Neural cell (in vitro differentiated cells): ENCODE data around the gene ITPK1. TPM values are rescaled to one million over a fixed set of nuclear protein-coding genes. Genes with fewer than 3 reads are reported as not detected.

Source experiments
- H2AFZ ChIP-seq: fragments of 200-600, 300-800 bp; sonication (generic), shearing (Covaris generic); 2 replicates; pipeline ENCODE4 v1.6.0; 2014; ENCODE audit warnings: low read depth, mild to moderate bottlenecking, antibody characterized with exemption, low read length, moderate library complexity
- H3F3A ChIP-seq: fragments of 200-600 bp; shearing (Covaris generic); 2 replicates; pipeline ENCODE4 v1.6.1; 2016; ENCODE audit warnings: mild to moderate bottlenecking, moderate library complexity, mixed read lengths, antibody characterized with exemption, low read length; ENCODE audit not compliant: insufficient read depth, poor library complexity, severe bottlenecking
- H3K27ac ChIP-seq: fragments of 200-600, 300-800 bp; sonication (generic), shearing (Covaris generic); 2 replicates; pipeline ENCODE4 v1.5.1; 2014; ENCODE audit warnings: mild to moderate bottlenecking, low read length, moderate library complexity
- H3K27me3 ChIP-seq: fragments of 300-800, 200-600 bp; sonication (generic), shearing (Covaris generic); 2 replicates; pipeline ENCODE4 v1.6.0; 2014; ENCODE audit warnings: mild to moderate bottlenecking, low read depth, low read length, moderate library complexity; ENCODE audit not compliant: insufficient read depth
- H3K36me3 ChIP-seq: fragments of 300-800, 200-600 bp; sonication (generic), shearing (Covaris generic); 2 replicates; pipeline ENCODE4 v1.5.1; 2014; ENCODE audit warnings: mild to moderate bottlenecking, antibody characterized with exemption, low read length, moderate library complexity; ENCODE audit not compliant: insufficient read depth
- H3K4me2 ChIP-seq: fragments of 300-800, 200-600 bp; sonication (generic), shearing (Covaris generic); 2 replicates; pipeline ENCODE4 v1.6.0; 2014; ENCODE audit warnings: mild to moderate bottlenecking, low read length
- H3K4me3 ChIP-seq: fragments of 300-800, 200-600 bp; sonication (generic), shearing (Covaris generic); 2 replicates; pipeline ENCODE4 v1.5.1; 2014; ENCODE audit warnings: mild to moderate bottlenecking, low read length, moderate library complexity
- H3K79me2 ChIP-seq: fragments of 200-600 bp; shearing (Covaris generic); replicated peaks from 2 replicates; pipeline ENCODE4 v1.6.0; 2014; ENCODE audit warnings: mild to moderate bottlenecking, low read length, moderate library complexity; ENCODE audit not compliant: insufficient read depth
- H3K9ac ChIP-seq: fragments of 300-800, 200-600 bp; sonication (generic), shearing (Covaris generic); 2 replicates; pipeline ENCODE4 v1.6.1; 2016; ENCODE audit warnings: mild to moderate bottlenecking, low read length, mixed read lengths
- H3K9me2 ChIP-seq: fragments of 200-600 bp; shearing (Covaris generic); 2 replicates; pipeline ENCODE4 v1.6.1; 2016; ENCODE audit warnings: mild to moderate bottlenecking, low read length, mixed read lengths; ENCODE audit not compliant: insufficient read depth
- H3K9me3 ChIP-seq: fragments of 200-600, 300-800 bp; sonication (generic), shearing (Covaris generic); 2 replicates; pipeline ENCODE4 v1.6.1; 2016; ENCODE audit warnings: mild to moderate bottlenecking, mixed run types, low read length, moderate library complexity, mixed read lengths
- H4K20me1 ChIP-seq: fragments of 200-600 bp; shearing (Covaris generic); 2 replicates; pipeline ENCODE4 v1.6.1; 2016; ENCODE audit warnings: mild to moderate bottlenecking, mixed run types; ENCODE audit not compliant: insufficient read depth
- EP300 ChIP-seq: fragments of 450-650 bp; conservative IDR thresholded peaks from 2 replicates; pipeline ENCODE4 v1.6.1; 2014; ENCODE audit warnings: antibody characterized with exemption, mild to moderate bottlenecking, moderate library complexity; ENCODE audit not compliant: poor library complexity, severe bottlenecking
- EZH2 ChIP-seq: fragments of 200-600, 300-800 bp; shearing (Covaris generic), sonication (generic); IDR thresholded peaks from 2 replicates; pipeline ENCODE4 v1.6.1; 2014; ENCODE audit warnings: antibody characterized with exemption, low read length, borderline replicate concordance, mild to moderate bottlenecking; ENCODE audit not compliant: insufficient read depth, poor library complexity, severe bottlenecking
- MXI1 ChIP-seq: fragments of 450-650 bp; conservative IDR thresholded peaks from 2 replicates; pipeline ENCODE4 v1.6.1; 2014; ENCODE audit warnings: antibody characterized with exemption, mild to moderate bottlenecking; ENCODE audit not compliant: poor library complexity, severe bottlenecking
- POLR2AphosphoS5 ChIP-seq: IDR thresholded peaks from 2 replicates; pipeline ENCODE4 v1.6.1; 2012
- RAD21 ChIP-seq: fragments of 450-650 bp; conservative IDR thresholded peaks from 2 replicates; pipeline ENCODE4 v1.6.1; 2014; ENCODE audit warnings: antibody characterized with exemption, mild to moderate bottlenecking, moderate library complexity
- SMC3 ChIP-seq: fragments of 450-650 bp; conservative IDR thresholded peaks from 2 replicates; pipeline ENCODE4 v1.6.1; 2014; ENCODE audit warnings: antibody characterized with exemption, mild to moderate bottlenecking, moderate library complexity; ENCODE audit not compliant: poor library complexity
- TAF1 ChIP-seq: IDR thresholded peaks from 2 replicates; pipeline ENCODE4 v1.6.1; 2012; ENCODE audit warnings: low read depth
- polyA plus RNA-seq: library from polyadenylated mRNA; depleted of rRNA; stranded (reverse); fragments of >200 nt; gene quantifications from 2 replicates; pipeline ENCODE4 v1.2.3, GENCODE V29; 2014
- TF ChIP-seq, protein P1 (sequence below): IDR thresholded peaks from 2 replicates; pipeline ENCODE4 v1.6.1; 2012; ENCODE audit warnings: borderline replicate concordance
- TF ChIP-seq, protein P2 (sequence below): fragments of 450-650 bp; IDR thresholded peaks from 2 replicates; pipeline ENCODE4 v1.5.1; 2014; ENCODE audit warnings: antibody characterized with exemption, mild to moderate bottlenecking, moderate library complexity; ENCODE audit not compliant: poor library complexity, severe bottlenecking

Gene ITPK1
- polyA plus RNA-seq, 1 donor from 2014 or later = 65.0 TPM

DNA sequence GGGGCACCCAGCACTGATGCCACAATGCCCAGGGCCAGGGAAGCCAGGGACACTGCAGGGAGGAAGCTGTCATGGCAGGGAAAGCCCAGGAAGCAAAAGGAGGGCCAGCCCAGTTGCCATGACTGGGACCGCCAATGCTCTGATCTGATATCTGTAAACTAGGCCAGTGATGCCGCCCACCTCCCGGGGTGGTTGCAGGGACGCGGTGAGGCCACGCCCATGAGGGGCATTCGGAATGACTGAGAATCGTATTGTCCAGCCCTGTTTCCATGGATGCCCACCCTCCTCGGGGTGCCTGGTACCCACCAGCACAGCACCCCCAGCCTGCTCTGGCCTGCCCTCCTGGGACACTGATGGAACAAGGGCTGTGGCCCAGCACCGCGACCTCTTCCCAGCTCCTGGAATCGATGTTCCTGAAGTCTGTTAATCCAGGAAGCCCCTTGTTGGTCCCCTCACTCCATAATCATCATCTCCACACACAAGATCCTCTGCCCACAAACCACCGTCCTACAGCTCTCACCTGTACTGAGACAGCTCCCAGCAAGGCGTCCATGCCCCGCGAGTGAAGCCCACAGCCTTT lies 144.0 kb downstream of the ITPK1 start:
- no peaks in the 10 kb centered on the region for H3F3A ChIP-seq
- TF ChIP-seq POLR2AphosphoS5 (no peak), EP300 (no peak), MXI1 (no peak), SMC3 (no peak), EZH2 (no peak), RAD21 (no peak), TAF1 (no peak)
- TF ChIP-seq, protein P1, sequence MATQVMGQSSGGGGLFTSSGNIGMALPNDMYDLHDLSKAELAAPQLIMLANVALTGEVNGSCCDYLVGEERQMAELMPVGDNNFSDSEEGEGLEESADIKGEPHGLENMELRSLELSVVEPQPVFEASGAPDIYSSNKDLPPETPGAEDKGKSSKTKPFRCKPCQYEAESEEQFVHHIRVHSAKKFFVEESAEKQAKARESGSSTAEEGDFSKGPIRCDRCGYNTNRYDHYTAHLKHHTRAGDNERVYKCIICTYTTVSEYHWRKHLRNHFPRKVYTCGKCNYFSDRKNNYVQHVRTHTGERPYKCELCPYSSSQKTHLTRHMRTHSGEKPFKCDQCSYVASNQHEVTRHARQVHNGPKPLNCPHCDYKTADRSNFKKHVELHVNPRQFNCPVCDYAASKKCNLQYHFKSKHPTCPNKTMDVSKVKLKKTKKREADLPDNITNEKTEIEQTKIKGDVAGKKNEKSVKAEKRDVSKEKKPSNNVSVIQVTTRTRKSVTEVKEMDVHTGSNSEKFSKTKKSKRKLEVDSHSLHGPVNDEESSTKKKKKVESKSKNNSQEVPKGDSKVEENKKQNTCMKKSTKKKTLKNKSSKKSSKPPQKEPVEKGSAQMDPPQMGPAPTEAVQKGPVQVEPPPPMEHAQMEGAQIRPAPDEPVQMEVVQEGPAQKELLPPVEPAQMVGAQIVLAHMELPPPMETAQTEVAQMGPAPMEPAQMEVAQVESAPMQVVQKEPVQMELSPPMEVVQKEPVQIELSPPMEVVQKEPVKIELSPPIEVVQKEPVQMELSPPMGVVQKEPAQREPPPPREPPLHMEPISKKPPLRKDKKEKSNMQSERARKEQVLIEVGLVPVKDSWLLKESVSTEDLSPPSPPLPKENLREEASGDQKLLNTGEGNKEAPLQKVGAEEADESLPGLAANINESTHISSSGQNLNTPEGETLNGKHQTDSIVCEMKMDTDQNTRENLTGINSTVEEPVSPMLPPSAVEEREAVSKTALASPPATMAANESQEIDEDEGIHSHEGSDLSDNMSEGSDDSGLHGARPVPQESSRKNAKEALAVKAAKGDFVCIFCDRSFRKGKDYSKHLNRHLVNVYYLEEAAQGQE = no peak
- TF ChIP-seq, protein P2, sequence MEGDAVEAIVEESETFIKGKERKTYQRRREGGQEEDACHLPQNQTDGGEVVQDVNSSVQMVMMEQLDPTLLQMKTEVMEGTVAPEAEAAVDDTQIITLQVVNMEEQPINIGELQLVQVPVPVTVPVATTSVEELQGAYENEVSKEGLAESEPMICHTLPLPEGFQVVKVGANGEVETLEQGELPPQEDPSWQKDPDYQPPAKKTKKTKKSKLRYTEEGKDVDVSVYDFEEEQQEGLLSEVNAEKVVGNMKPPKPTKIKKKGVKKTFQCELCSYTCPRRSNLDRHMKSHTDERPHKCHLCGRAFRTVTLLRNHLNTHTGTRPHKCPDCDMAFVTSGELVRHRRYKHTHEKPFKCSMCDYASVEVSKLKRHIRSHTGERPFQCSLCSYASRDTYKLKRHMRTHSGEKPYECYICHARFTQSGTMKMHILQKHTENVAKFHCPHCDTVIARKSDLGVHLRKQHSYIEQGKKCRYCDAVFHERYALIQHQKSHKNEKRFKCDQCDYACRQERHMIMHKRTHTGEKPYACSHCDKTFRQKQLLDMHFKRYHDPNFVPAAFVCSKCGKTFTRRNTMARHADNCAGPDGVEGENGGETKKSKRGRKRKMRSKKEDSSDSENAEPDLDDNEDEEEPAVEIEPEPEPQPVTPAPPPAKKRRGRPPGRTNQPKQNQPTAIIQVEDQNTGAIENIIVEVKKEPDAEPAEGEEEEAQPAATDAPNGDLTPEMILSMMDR = no peak
- peaks cover 3% of the 10 kb centered on the region for H3K9me3 ChIP-seq
- H3K36me3 ChIP-seq = no peaks in the 10 kb centered on the region
- no peak overlapping the region for H3K27ac ChIP-seq
- no peak overlapping the region for H3K9ac ChIP-seq
- H3K9me2 ChIP-seq = no peaks in the 10 kb centered on the region
- H3K4me3 ChIP-seq = no peak overlapping the region
- no peak overlapping the region for H3K4me2 ChIP-seq
- H2AFZ ChIP-seq = no peak overlapping the region
- no peaks in the 10 kb centered on the region for H4K20me1 ChIP-seq
- H3K27me3 ChIP-seq = no peaks in the 10 kb centered on the region
- no peaks in the 10 kb centered on the region for H3K79me2 ChIP-seq

DNA sequence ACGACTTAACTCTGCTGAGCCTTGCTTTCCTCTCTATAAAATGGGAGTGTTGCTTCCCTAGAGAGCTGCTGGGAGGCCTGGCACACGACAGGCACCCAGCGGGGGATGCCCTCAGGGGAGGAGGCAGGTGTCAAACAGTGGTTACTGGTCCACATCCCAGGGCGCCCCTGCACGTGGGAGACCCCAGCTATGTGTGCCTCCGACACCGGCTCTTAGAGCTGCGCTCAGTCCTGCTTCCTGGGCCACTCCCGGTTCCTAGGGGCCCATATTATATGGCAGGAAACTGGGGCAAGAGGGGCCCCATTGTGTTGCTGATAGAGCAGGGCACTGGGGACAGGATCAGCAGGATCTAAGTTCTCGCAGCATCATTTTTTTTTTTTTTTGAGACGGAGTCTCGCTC lies 145.5 kb downstream of the ITPK1 start:
- Histone ChIP-seq H4K20me1 (no peaks in the 10 kb centered on the region), H3K9me2 (no peaks in the 10 kb centered on the region), H3K36me3 (no peaks in the 10 kb centered on the region), H2AFZ (no peak overlapping the region), H3F3A (no peaks in the 10 kb centered on the region), H3K27me3 (no peaks in the 10 kb centered on the region), H3K9ac (no peak overlapping the region), H3K9me3 (no peaks in the 10 kb centered on the region), H3K79me2 (no peaks in the 10 kb centered on the region), H3K4me3 (no peak overlapping the region), H3K27ac (no peak overlapping the region), H3K4me2 (no peak overlapping the region)
- TF ChIP-seq RAD21 = no peak
- TF ChIP-seq, protein P1 = no peak
- no peak for TF ChIP-seq EP300
- no peak for TF ChIP-seq EZH2
- TF ChIP-seq MXI1 = no peak
- no peak for TF ChIP-seq TAF1
- no peak for TF ChIP-seq SMC3
- TF ChIP-seq, protein P2 = no peak
- TF ChIP-seq POLR2AphosphoS5 = no peak
